Cerebellar nuclear complex (tissue), 1 donor: Measurements from ENCODE around the gene CLRN3.

Experiments used
- DNase-seq, 2 experiments: peaks; one replicate each; lab custom pipeline; 2025; lab: John Stamatoyannopoulos, UW

CLRN3 gene

DNA sequence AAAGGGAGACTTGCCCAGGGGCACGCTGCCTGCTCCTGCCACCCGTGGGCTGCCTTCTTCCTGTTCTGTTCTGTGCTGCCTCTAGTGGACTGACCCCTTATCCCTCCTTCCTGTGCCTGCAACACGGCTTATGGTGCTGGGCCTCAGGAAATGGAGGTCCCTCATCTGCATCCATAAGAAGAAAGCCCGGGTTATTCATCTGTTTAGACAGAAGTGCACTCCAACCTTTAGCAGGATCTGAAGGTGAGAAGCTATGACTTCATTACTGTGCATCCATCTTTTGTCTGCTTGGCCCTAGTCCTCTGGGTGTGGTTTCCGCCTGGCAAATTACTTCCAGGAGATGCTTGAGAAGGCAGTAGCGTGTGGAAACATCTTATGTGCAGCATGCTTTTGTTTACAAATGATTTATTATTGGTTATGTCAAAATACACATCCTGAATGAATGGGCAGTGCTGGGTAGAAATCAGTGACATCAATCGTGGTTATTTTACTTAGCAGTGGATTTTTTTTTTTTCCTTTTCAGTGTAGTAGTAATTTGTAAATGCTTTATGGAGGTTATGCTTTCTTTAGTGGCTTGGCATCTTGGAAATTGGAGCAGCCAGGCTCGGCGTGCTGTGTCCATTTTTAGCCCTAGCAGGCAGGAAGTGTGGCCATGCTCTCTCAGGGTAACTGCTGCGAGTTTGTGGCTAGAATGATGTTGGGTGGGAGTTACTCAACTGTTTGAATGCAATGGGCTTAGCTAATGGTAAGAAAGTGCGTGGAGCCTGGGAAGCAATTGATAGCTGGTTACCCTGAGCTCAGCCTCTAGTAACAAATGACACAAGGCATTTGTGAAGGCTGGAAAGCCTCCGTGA lies 26.9 kb upstream of the CLRN3 start:
- DNase-seq, result no peak

DNA sequence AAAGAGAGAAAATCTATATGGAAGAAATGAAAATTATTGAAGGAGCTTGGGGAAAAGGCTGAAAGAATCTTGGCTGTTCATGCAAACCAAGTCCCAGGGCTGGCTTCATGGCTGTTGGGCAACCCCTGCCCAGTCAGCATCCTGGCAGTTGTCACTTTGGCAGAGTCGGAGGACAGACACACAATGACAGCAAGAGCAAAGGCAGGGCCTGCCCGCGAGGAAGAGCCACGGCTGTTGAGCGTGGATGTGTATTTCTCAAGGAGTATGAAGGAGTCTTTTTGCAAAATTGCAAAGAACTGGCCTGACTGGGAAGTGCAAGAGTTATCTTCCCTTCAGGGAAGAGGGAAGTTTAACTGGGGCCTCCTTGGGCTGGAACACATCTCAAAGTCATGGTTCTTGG lies 25.8 kb upstream of the CLRN3 start:
- DNase-seq, result no peak

DNA sequence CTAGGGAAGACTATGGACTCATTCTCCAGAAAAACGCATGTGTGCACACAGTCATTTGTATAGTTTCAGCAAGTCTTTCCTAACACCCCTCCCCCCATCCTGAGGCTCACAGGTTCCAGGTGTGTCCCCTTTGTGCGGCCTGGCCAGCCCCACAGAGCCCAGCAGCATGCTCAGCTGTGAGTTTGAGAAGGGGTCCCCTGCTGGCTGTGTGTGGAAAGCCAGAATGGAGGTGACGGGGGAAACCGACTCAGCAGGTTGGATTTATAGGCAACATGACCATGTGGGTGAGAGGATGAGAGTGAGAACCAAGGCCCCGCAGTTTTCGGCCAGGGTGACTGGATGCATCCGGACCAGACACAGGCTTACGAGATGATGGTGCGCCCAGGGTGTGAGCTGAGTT lies 24.1 kb upstream of the CLRN3 start:
- no peak for DNase-seq

GRCh38 chr10:127915324-127915723 lies 22.6 kb upstream of the CLRN3 start:
- no peak for DNase-seq

DNA sequence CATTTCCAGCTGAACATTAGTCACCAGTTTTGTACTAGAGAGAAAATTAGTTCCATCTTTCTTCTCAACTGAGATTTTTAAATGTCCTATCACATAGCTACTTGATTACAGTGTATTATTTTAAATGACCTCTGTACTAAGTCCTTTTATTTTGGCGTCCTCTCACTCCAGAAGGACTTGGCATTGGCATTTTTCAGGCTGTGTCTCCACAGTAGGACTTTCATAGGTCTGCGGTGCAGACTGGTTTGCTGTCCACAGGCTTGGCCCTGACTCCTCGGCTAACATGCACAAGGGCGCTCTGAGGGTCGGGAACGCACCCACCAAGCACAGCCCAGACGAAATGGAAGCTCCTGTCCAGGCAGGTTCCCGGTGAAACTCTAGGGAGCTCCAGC lies 20.6 kb upstream of the CLRN3 start:
- DNase-seq, result no peak

- no peak for DNase-seq
These were observed 20.0 kb upstream of the CLRN3 start for GRCh38 chr10:127912607-127913367.

DNA sequence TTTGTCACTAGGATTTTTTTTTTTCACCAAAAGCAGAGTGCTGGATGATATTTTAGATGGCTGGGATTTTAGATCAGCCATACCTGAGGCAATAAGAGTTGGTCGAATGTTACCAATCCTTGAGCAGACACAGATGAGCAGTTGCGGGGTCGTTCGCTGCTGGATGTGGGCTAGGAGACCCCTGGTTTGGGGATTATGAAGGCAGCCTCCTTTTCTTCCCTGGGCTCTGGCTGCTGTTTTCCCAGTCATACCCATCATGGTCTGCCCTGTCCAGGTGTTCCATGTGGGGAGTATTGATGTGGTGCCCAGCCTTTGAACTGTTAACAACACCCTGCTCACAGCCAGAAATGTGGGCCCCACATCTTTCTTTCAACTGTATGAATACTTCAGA lies 19.1 kb upstream of the CLRN3 start:
- no peak for DNase-seq

GRCh38 chr10:127911218-127911866 lies 18.6 kb upstream of the CLRN3 start:
- no peak for DNase-seq

DNA sequence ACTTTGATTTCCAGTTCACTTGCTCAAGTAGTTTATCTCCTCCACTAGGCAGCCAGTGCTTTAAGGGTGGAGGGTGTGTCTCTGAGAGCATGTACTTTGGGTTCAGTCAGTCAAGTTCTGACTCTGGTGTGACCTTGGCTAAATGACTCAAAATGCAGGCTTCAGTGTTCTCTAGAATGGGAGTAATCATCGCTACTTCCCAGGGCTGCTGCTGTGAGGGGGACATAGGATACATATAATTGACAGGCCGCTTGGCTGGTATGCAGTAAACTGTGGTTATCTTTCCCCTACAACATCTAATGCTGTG lies 17.7 kb upstream of the CLRN3 start:
- no peak for DNase-seq

DNA sequence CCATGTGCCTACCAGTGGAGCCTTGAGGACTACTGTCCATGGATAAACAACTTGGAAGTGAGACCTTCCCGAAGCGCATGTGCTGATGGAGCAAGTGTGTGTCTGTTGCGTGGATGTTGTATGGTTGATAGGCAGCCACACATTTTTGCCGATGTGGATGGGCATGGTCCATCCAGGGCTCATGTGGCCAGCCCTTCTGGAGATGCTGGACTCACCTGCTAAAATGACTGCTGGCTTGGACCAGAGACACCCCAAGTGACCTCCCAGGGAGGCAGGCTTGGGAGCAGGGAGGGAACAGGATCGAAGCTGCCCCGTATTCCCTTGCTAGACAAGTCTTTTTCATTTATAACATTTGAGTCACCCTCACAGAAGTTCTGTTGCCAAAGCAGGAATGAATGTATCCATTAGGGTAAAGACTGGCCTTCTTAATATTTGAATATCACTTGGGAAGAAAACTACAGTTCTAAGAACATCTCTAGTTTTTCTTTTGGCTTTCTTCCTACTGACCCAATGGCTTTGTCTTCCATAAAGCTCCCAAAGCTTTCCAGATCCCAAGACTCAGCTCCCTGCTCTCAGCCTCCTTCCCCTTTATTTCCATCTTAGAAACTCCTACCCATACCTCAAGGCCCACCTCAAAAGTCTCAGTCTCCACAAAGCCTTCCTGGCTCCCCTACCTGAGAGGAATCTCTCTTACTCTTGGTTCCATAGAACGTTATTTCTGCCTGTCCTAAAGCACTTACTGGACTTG lies 17.1 kb upstream of the CLRN3 start:
- no peak for DNase-seq

DNA sequence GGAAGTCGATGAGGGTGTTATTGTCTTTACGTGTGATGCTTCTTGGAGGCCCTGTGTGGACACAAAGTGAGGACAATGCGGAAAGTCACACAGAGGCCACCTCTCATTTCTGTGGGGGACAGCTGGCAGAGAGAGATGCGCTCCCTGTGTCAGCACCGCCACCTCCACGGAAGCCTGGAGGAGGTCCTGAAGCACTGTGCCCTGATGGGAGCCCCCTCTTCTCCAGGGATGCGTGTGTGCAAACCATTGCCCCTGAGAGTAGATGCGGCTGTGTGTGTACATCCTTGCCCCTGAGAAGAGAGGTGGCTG lies 16.2 kb upstream of the CLRN3 start:
- DNase-seq, result no peak

GRCh38 chr10:127908106-127908958 lies 15.6 kb upstream of the CLRN3 start:
- no peak for DNase-seq

- peak in 1 of 2 experiments; percentile 58 for DNase-seq
These were observed 14.8 kb upstream of the CLRN3 start for GRCh38 chr10:127907411-127908105.

GRCh38 chr10:127906548-127907377 lies 14.0 kb upstream of the CLRN3 start, which contains the start of gene PTPRE:
TSS of gene PTPRE (plus strand) at chr10:127907103. CDS start at chr10:128040882, 133,779 bp downstream.
- peak in 1 of 2 experiments; percentile 7 for DNase-seq

GRCh38 chr10:127905848-127906261 lies 13.1 kb upstream of the CLRN3 start:
- DNase-seq, result no peak

DNA sequence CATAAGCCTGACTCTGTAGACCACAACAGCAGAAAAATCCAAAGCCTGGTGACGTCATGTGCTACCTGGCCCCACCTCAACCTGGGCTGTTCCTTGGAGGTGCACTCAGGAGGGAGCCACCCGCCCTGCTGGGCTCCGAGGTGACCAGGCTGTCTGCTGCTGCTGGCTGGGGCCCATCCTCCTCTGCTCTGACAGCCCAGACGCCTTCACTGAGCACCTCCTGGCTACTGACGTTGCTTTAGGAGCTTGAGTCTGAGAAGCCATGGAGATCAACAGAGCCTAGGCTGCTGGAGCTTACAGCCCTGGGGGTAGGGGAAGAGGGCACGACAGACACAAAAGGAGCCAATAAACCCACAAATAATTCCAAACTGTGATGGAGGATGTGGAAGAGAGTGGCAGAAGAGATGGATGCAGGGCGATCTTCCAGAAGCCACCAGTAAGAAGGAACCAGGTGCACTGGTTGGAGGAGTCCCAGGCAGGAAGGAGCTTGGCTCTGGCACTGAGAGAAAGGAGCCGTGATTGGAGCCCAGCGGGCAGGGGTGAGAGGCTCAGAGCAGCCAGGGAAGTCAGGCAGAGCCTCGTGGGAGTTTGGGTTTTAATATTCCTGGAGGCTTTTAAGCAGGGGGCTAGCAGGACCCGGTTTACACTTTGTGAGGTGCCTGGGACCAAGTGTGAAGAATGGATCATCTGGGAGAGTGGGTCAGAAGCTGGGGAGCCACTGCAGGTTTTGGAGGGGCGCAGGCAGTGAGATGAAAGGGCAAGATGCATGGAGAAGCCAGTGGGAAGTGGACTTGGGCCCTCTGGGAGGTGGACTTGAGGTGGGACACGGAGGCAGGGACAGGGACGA lies 12.5 kb upstream of the CLRN3 start:
- no peak for DNase-seq

- DNase-seq, result no peak
These were observed 11.7 kb upstream of the CLRN3 start for GRCh38 chr10:127904311-127905000.

- no peak for DNase-seq
These were observed 11.0 kb upstream of the CLRN3 start for GRCh38 chr10:127903789-127904188.
